ENCODE data around the gene NOTCH1.

NOTCH1 gene

GRCh38 chr9:136539427-136540421 lies 6.1 kb downstream of the NOTCH1 start:
- Mint-ChIP-seq H3K4me1 (ENCODE audit: low read depth) (peaks cover 70% of the 10 kb centered on the region), H3K27ac (peak overlapping the region; percentile 89), H3K36me3 (ENCODE audit: low read depth) (peaks cover 65% of the 10 kb centered on the region), H3K9me3 (no peaks in the 10 kb centered on the region), H3K4me3 (peak overlapping the region; percentile 63), H3K27me3 (no peaks in the 10 kb centered on the region)
- intact Hi-C loops (cut with micrococcal nuclease), result no loop called here

GRCh38 chr9:136538599-136539426 lies 7.0 kb downstream of the NOTCH1 start:
- H3K27me3 Mint-ChIP-seq, result no peaks in the 10 kb centered on the region
- peaks cover 69% of the 10 kb centered on the region for H3K4me1 Mint-ChIP-seq (ENCODE audit: low read depth)
- intact Hi-C loops (cut with micrococcal nuclease), result no loop called here
- peak overlapping the region; percentile 63 for H3K4me3 Mint-ChIP-seq
- peaks cover 64% of the 10 kb centered on the region for H3K36me3 Mint-ChIP-seq (ENCODE audit: low read depth)
- H3K9me3 Mint-ChIP-seq, result no peaks in the 10 kb centered on the region
- H3K27ac Mint-ChIP-seq, result peak overlapping the region; percentile 89

- Mint-ChIP-seq H3K36me3 (ENCODE audit: low read depth) (peaks cover 64% of the 10 kb centered on the region), H3K4me3 (no peak overlapping the region), H3K4me1 (ENCODE audit: low read depth) (peaks cover 69% of the 10 kb centered on the region), H3K27me3 (no peaks in the 10 kb centered on the region), H3K27ac (peak overlapping the region; percentile 89), H3K9me3 (no peaks in the 10 kb centered on the region)
- intact Hi-C loops (cut with micrococcal nuclease), result no loop called here
Observed at GRCh38 chr9:136537896-136538598, 7.8 kb downstream of the NOTCH1 start.

- Mint-ChIP-seq H3K27ac (no peak overlapping the region), H3K4me3 (no peak overlapping the region), H3K9me3 (no peaks in the 10 kb centered on the region), H3K27me3 (peaks cover 2% of the 10 kb centered on the region), H3K4me1 (ENCODE audit: low read depth) (peaks cover 70% of the 10 kb centered on the region), H3K36me3 (ENCODE audit: low read depth) (peaks cover 64% of the 10 kb centered on the region)
- intact Hi-C loops (cut with micrococcal nuclease), result no loop called here
Observed at GRCh38 chr9:136537411-136537810, 8.4 kb downstream of the NOTCH1 start.

- H3K36me3 Mint-ChIP-seq (ENCODE audit: low read depth), result peaks cover 63% of the 10 kb centered on the region
- intact Hi-C loops (cut with micrococcal nuclease), result no loop called here
- peaks cover 71% of the 10 kb centered on the region for H3K4me1 Mint-ChIP-seq (ENCODE audit: low read depth)
- H3K4me3 Mint-ChIP-seq, result no peak overlapping the region
- H3K27me3 Mint-ChIP-seq, result peaks cover 9% of the 10 kb centered on the region
- H3K9me3 Mint-ChIP-seq, result no peaks in the 10 kb centered on the region
- H3K27ac Mint-ChIP-seq, result no peak overlapping the region
Observed at GRCh38 chr9:136536721-136537241, 9.1 kb downstream of the NOTCH1 start.

- Mint-ChIP-seq H3K27me3 (peaks cover 14% of the 10 kb centered on the region), H3K36me3 (ENCODE audit: low read depth) (peaks cover 63% of the 10 kb centered on the region), H3K4me3 (no peak overlapping the region), H3K27ac (no peak overlapping the region), H3K9me3 (no peaks in the 10 kb centered on the region), H3K4me1 (ENCODE audit: low read depth) (peaks cover 71% of the 10 kb centered on the region)
- intact Hi-C loops (cut with micrococcal nuclease), result no loop called here
Observed at GRCh38 chr9:136536051-136536720, 9.7 kb downstream of the NOTCH1 start.

- peaks cover 61% of the 10 kb centered on the region for H3K36me3 Mint-ChIP-seq (ENCODE audit: low read depth)
- H3K4me3 Mint-ChIP-seq, result peak overlapping the region; percentile 13
- no peaks in the 10 kb centered on the region for H3K9me3 Mint-ChIP-seq
- H3K27me3 Mint-ChIP-seq, result peaks cover 19% of the 10 kb centered on the region
- H3K4me1 Mint-ChIP-seq (ENCODE audit: low read depth), result peaks cover 71% of the 10 kb centered on the region
- intact Hi-C loops (cut with micrococcal nuclease), result no loop called here
- peak overlapping the region; percentile 75 for H3K27ac Mint-ChIP-seq
Observed at GRCh38 chr9:136535070-136535469, 10.8 kb downstream of the NOTCH1 start.

GRCh38 chr9:136534366-136534765 lies 11.5 kb downstream of the NOTCH1 start:
- Mint-ChIP-seq H3K27ac (peak overlapping the region; percentile 75), H3K4me3 (no peak overlapping the region), H3K9me3 (no peaks in the 10 kb centered on the region), H3K4me1 (ENCODE audit: low read depth) (peaks cover 71% of the 10 kb centered on the region), H3K36me3 (ENCODE audit: low read depth) (peaks cover 60% of the 10 kb centered on the region), H3K27me3 (peaks cover 19% of the 10 kb centered on the region)
- intact Hi-C loops (cut with micrococcal nuclease), result loop anchor here (5.0 kb wide), 2 partner anchors 47 to 83 kb away; no protein-coding TSS in a partner anchor

- peaks cover 60% of the 10 kb centered on the region for H3K36me3 Mint-ChIP-seq (ENCODE audit: low read depth)
- peaks cover 71% of the 10 kb centered on the region for H3K4me1 Mint-ChIP-seq (ENCODE audit: low read depth)
- H3K9me3 Mint-ChIP-seq, result no peaks in the 10 kb centered on the region
- peak overlapping the region; percentile 75 for H3K27ac Mint-ChIP-seq
- H3K27me3 Mint-ChIP-seq, result peaks cover 19% of the 10 kb centered on the region
- H3K4me3 Mint-ChIP-seq, result peak overlapping the region; percentile 45
- intact Hi-C loops (cut with micrococcal nuclease), result loop anchor here (5.0 kb wide), 2 partner anchors 46 to 84 kb away; no protein-coding TSS in a partner anchor
Observed at GRCh38 chr9:136533775-136534157, 12.1 kb downstream of the NOTCH1 start.

- Mint-ChIP-seq H3K4me3 (peak overlapping the region; percentile 49), H3K36me3 (ENCODE audit: low read depth) (peaks cover 60% of the 10 kb centered on the region), H3K27me3 (peaks cover 19% of the 10 kb centered on the region), H3K4me1 (ENCODE audit: low read depth) (peaks cover 71% of the 10 kb centered on the region), H3K9me3 (no peaks in the 10 kb centered on the region), H3K27ac (peak overlapping the region; percentile 75)
- intact Hi-C loops (cut with micrococcal nuclease), result loop anchor here (5.0 kb wide), 2 partner anchors 46 to 84 kb away; no protein-coding TSS in a partner anchor
Observed at GRCh38 chr9:136532799-136533774, 12.8 kb downstream of the NOTCH1 start.

- peak overlapping the region; percentile 49 for H3K4me3 Mint-ChIP-seq
- H3K36me3 Mint-ChIP-seq (ENCODE audit: low read depth), result peaks cover 63% of the 10 kb centered on the region
- intact Hi-C loops (cut with micrococcal nuclease), result loop anchor here (5.0 kb wide), 2 partner anchors 45 to 85 kb away; no protein-coding TSS in a partner anchor
- no peaks in the 10 kb centered on the region for H3K9me3 Mint-ChIP-seq
- peak overlapping the region; percentile 75 for H3K27ac Mint-ChIP-seq
- H3K4me1 Mint-ChIP-seq (ENCODE audit: low read depth), result peaks cover 80% of the 10 kb centered on the region
- peaks cover 19% of the 10 kb centered on the region for H3K27me3 Mint-ChIP-seq
Observed at GRCh38 chr9:136531904-136532798, 13.7 kb downstream of the NOTCH1 start.
